CD4-positive, CD25-positive, alpha-beta regulatory T cell (primary cell): ENCODE measurements around the gene PCDHGA3. TPM values are rescaled to one million over a fixed set of nuclear protein-coding genes. Genes with fewer than 3 reads are reported as not detected.

Source experiments
- polyA plus RNA-seq, 4 donors: library from polyadenylated mRNA; unstranded; fragments of 300-500 nt; fragmentation: Illumina TruSeq; gene quantifications; one replicate each; pipeline ENCODE4 v1.2.3, GENCODE V29; 2021
- total RNA-seq: library from RNA; stranded (reverse); gene quantifications from one replicate; pipeline ENCODE4 v1.2.3, GENCODE V29; 2022

PCDHGA3 gene
- total and polyA plus RNA-seq, 5 donors from 2014 or later = not detected

Other genes with a start within 250 kb of the PCDHGA3 start
Only the 30 nearest of the 38 such genes appear.
- 0.07 TPM for gene PCDHB9, start 156.7 kb upstream of the PCDHGA3 start, total RNA-seq
- not detected for gene PCDHB9, start 156.7 kb upstream of the PCDHGA3 start, polyA plus RNA-seq
- not detected for gene PCDHB10, start 151.5 kb upstream of the PCDHGA3 start, total RNA-seq
- gene PCDHB10, start 151.5 kb upstream of the PCDHGA3 start, polyA plus RNA-seq = not detected
- gene PCDHB11, start 144.2 kb upstream of the PCDHGA3 start, total RNA-seq = not detected
- not detected for gene PCDHB11, start 144.2 kb upstream of the PCDHGA3 start, polyA plus RNA-seq
- not detected for gene PCDHB12, start 135.1 kb upstream of the PCDHGA3 start, total RNA-seq
- not detected for gene PCDHB12, start 135.1 kb upstream of the PCDHGA3 start, polyA plus RNA-seq
- gene PCDHB13, start 129.9 kb upstream of the PCDHGA3 start, total RNA-seq = not detected
- under 1 TPM in 1 of 4 donors, not detected in 3; 0.05 TPM for gene PCDHB13, start 129.9 kb upstream of the PCDHGA3 start, polyA plus RNA-seq
- not detected for gene PCDHB14, start 120.5 kb upstream of the PCDHGA3 start, total RNA-seq
- not detected for gene PCDHB14, start 120.5 kb upstream of the PCDHGA3 start, polyA plus RNA-seq
- not detected for gene PCDHB15, start 98.4 kb upstream of the PCDHGA3 start, total RNA-seq
- not detected for gene PCDHB15, start 98.4 kb upstream of the PCDHGA3 start, polyA plus RNA-seq
- 0.74 TPM for gene SLC25A2, start 39.8 kb upstream of the PCDHGA3 start, total RNA-seq
- gene SLC25A2, start 39.8 kb upstream of the PCDHGA3 start, polyA plus RNA-seq = under 1 TPM in 1 of 4 donors, not detected in 3; 0.12 TPM
- 76.6 TPM for gene TAF7, start 23.0 kb upstream of the PCDHGA3 start, total RNA-seq
- 100 to 1,000 TPM; 172 to 235 (median 200) TPM for gene TAF7, start 23.0 kb upstream of the PCDHGA3 start, polyA plus RNA-seq
- gene PCDHGA1, start 13.3 kb upstream of the PCDHGA3 start, total RNA-seq = 0.10 TPM
- gene PCDHGA1, start 13.3 kb upstream of the PCDHGA3 start, polyA plus RNA-seq = under 1 TPM in 1 of 4 donors, not detected in 3; 0.06 TPM
- not detected for gene PCDHGA2, start 5.1 kb upstream of the PCDHGA3 start, total RNA-seq
- gene PCDHGA2, start 5.1 kb upstream of the PCDHGA3 start, polyA plus RNA-seq = not detected
- not detected for gene PCDHGB1, start 6.3 kb downstream of the PCDHGA3 start, total RNA-seq
- not detected for gene PCDHGB1, start 6.3 kb downstream of the PCDHGA3 start, polyA plus RNA-seq
- gene PCDHGA4, start 11.2 kb downstream of the PCDHGA3 start, total RNA-seq = not detected
- not detected for gene PCDHGA4, start 11.2 kb downstream of the PCDHGA3 start, polyA plus RNA-seq
- 0.20 TPM for gene PCDHGB2, start 16.2 kb downstream of the PCDHGA3 start, total RNA-seq
- under 1 TPM in 1 of 4 donors, not detected in 3; 0.54 TPM for gene PCDHGB2, start 16.2 kb downstream of the PCDHGA3 start, polyA plus RNA-seq
- gene PCDHGA5, start 20.3 kb downstream of the PCDHGA3 start, total RNA-seq = not detected
- under 1 TPM in 1 of 4 donors, not detected in 3; 0.08 TPM for gene PCDHGA5, start 20.3 kb downstream of the PCDHGA3 start, polyA plus RNA-seq
- 0.20 TPM for gene PCDHGB3, start 26.4 kb downstream of the PCDHGA3 start, total RNA-seq
- not detected for gene PCDHGB3, start 26.4 kb downstream of the PCDHGA3 start, polyA plus RNA-seq
- not detected for gene PCDHGA6, start 30.1 kb downstream of the PCDHGA3 start, total RNA-seq
- not detected for gene PCDHGA6, start 30.1 kb downstream of the PCDHGA3 start, polyA plus RNA-seq
- gene PCDHGA7, start 38.9 kb downstream of the PCDHGA3 start, total RNA-seq = not detected
- gene PCDHGA7, start 38.9 kb downstream of the PCDHGA3 start, polyA plus RNA-seq = under 1 TPM in 1 of 4 donors, not detected in 3; 0.09 TPM
- not detected for gene PCDHGB4, start 43.9 kb downstream of the PCDHGA3 start, total RNA-seq
- gene PCDHGB4, start 43.9 kb downstream of the PCDHGA3 start, polyA plus RNA-seq = under 1 TPM in 1 of 4 donors, not detected in 3; 0.22 TPM
- not detected for gene PCDHGA8, start 48.8 kb downstream of the PCDHGA3 start, total RNA-seq
- gene PCDHGA8, start 48.8 kb downstream of the PCDHGA3 start, polyA plus RNA-seq = under 1 TPM in 1 of 4 donors, not detected in 3; 0.10 TPM
- gene PCDHGB5, start 54.1 kb downstream of the PCDHGA3 start, total RNA-seq = not detected
- under 1 TPM in 2 of 4 donors, not detected in 2; 0.17 to 0.27 TPM for gene PCDHGB5, start 54.1 kb downstream of the PCDHGA3 start, polyA plus RNA-seq
- not detected for gene PCDHGA9, start 58.9 kb downstream of the PCDHGA3 start, total RNA-seq
- not detected for gene PCDHGA9, start 58.9 kb downstream of the PCDHGA3 start, polyA plus RNA-seq
- gene PCDHGB6, start 64.2 kb downstream of the PCDHGA3 start, total RNA-seq = not detected
- not detected for gene PCDHGB6, start 64.2 kb downstream of the PCDHGA3 start, polyA plus RNA-seq
- gene PCDHGA10, start 69.2 kb downstream of the PCDHGA3 start, total RNA-seq = not detected
- not detected for gene PCDHGA10, start 69.2 kb downstream of the PCDHGA3 start, polyA plus RNA-seq
- not detected for gene PCDHGB7, start 73.8 kb downstream of the PCDHGA3 start, total RNA-seq
- gene PCDHGB7, start 73.8 kb downstream of the PCDHGA3 start, polyA plus RNA-seq = not detected
- not detected for gene PCDHGA11, start 77.2 kb downstream of the PCDHGA3 start, total RNA-seq
- gene PCDHGA11, start 77.2 kb downstream of the PCDHGA3 start, polyA plus RNA-seq = not detected
- gene PCDHGA12, start 86.7 kb downstream of the PCDHGA3 start, total RNA-seq = not detected
- not detected for gene PCDHGA12, start 86.7 kb downstream of the PCDHGA3 start, polyA plus RNA-seq
- 0.35 TPM for gene PCDHGC3, start 132.1 kb downstream of the PCDHGA3 start, total RNA-seq
- gene PCDHGC3, start 132.1 kb downstream of the PCDHGA3 start, polyA plus RNA-seq = under 1 TPM in 1 of 4 donors, not detected in 3; 0.09 TPM
- gene PCDHGC4, start 141.2 kb downstream of the PCDHGA3 start, total RNA-seq = not detected
- not detected for gene PCDHGC4, start 141.2 kb downstream of the PCDHGA3 start, polyA plus RNA-seq
- not detected for gene PCDHGC5, start 145.3 kb downstream of the PCDHGA3 start, total RNA-seq
- not detected for gene PCDHGC5, start 145.3 kb downstream of the PCDHGA3 start, polyA plus RNA-seq